B cell (primary cell): ENCODE results near the gene ZNF280D.

Source experiments
- EZH2 ChIP-seq: IDR thresholded peaks from 2 replicates; pipeline ENCODE4 v1.6.1; 2012; ENCODE audit warnings: borderline replicate concordance, low read depth, mild to moderate bottlenecking, moderate library complexity, low read length; ENCODE audit not compliant: insufficient read depth, poor library complexity, severe bottlenecking
- TF ChIP-seq, protein P1 (sequence below): fragments of 200-600 bp; IDR thresholded peaks from one replicate; pipeline ENCODE4 v1.8.0; 2022; ENCODE audit warnings: antibody characterized with exemption, mild to moderate bottlenecking

DNA sequence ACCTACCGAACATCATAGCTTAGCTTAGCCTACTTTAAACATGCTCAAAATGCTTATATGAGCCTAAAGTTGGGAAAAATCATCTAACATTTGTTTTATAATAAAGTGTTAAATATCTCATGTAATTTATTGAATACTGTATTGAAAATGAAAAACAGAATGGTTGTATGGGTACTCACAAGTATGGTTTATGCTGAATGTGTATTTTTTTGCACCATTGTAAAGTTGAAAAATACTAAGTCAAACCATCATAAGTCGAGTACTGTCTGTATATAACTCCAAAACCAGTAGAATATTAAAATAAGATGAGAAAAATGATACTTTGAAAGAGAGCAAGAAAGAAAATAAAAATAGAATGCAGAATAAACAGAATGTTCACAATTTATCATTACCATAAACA, 115.7 kb downstream of the ZNF280D start:
- TF ChIP-seq, protein P1, sequence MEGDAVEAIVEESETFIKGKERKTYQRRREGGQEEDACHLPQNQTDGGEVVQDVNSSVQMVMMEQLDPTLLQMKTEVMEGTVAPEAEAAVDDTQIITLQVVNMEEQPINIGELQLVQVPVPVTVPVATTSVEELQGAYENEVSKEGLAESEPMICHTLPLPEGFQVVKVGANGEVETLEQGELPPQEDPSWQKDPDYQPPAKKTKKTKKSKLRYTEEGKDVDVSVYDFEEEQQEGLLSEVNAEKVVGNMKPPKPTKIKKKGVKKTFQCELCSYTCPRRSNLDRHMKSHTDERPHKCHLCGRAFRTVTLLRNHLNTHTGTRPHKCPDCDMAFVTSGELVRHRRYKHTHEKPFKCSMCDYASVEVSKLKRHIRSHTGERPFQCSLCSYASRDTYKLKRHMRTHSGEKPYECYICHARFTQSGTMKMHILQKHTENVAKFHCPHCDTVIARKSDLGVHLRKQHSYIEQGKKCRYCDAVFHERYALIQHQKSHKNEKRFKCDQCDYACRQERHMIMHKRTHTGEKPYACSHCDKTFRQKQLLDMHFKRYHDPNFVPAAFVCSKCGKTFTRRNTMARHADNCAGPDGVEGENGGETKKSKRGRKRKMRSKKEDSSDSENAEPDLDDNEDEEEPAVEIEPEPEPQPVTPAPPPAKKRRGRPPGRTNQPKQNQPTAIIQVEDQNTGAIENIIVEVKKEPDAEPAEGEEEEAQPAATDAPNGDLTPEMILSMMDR = no peak
- no peak for TF ChIP-seq EZH2
